Transverse colon (tissue), 4 donors: ENCODE measurements around the gene PNPO.

ENCODE experiments used
- POLR2A ChIP-seq: fragments of 450-650 bp; IDR thresholded peaks from one replicate; pipeline ENCODE4 v1.6.1; 2016; ENCODE audit warnings: antibody characterized with exemption, mild to moderate bottlenecking, moderate library complexity
- POLR2AphosphoS5 ChIP-seq, 3 donors: sonication (generic); formaldehyde crosslinking; IDR thresholded peaks; one replicate each; pipeline ENCODE4 v1.6.1; 2016; ENCODE audit warnings: antibody characterized with exemption in 3 of 3
- TF ChIP-seq, protein P1 (sequence below), 5 experiments: fragments of 200-600 bp in 3 of 5; fragments of 450-650 bp in 2 of 5; sonication (generic) in 3 of 5; IDR thresholded peaks; 1 replicate in 2 of 5; 2 replicates in 3 of 5; pipeline ENCODE4 v1.5.1; 2016 to 2017; ENCODE audit warnings: antibody characterized with exemption in 5 of 5, inconsistent platforms in 3 of 5, mild to moderate bottlenecking in 2 of 5, moderate library complexity in 1 of 5

DNA sequence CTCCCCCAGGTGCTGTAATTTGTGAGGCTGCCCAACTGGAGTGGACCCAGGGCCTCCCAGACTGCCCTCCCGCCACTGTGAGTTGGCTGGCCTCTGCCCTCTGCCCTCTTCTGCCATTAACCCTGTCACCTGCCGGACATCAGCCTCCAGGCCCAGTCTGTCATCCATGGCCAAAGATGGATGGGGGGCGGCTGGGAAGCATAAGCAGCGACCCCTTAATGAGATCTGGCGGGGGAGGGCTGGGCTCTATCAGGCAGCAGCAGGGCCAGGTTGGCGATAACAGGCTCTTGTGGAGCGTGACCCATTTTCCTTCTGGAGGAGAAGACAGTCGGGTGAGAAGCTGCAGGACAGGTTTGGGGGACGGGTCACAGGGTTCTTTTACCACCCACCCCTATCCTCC, 54.8 kb downstream of the PNPO start:
- TF ChIP-seq POLR2AphosphoS5 (IDR thresholded peaks at IDR 0.05) (no peak), POLR2A (no peak)
- TF ChIP-seq, protein P1, sequence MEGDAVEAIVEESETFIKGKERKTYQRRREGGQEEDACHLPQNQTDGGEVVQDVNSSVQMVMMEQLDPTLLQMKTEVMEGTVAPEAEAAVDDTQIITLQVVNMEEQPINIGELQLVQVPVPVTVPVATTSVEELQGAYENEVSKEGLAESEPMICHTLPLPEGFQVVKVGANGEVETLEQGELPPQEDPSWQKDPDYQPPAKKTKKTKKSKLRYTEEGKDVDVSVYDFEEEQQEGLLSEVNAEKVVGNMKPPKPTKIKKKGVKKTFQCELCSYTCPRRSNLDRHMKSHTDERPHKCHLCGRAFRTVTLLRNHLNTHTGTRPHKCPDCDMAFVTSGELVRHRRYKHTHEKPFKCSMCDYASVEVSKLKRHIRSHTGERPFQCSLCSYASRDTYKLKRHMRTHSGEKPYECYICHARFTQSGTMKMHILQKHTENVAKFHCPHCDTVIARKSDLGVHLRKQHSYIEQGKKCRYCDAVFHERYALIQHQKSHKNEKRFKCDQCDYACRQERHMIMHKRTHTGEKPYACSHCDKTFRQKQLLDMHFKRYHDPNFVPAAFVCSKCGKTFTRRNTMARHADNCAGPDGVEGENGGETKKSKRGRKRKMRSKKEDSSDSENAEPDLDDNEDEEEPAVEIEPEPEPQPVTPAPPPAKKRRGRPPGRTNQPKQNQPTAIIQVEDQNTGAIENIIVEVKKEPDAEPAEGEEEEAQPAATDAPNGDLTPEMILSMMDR (IDR thresholded peaks at IDR 0.05) = no peak
